ENCODE measurements around the gene SLC35E1.

DNA sequence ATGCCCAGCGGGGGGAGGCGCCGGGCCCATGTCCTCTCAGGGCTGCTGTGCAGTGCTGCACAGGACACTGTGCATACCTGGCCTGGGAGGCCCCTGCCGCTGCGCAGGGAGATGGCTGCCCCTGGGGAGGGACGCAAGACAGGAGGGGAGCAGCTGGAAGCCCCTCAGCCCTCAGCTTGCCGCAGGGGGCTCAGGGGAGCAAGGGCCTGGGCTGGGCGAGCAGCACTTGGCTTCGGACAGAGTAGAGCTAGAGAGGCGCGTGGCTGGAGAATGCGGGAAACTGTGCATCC is 40.9 kb downstream of the SLC35E1 start:
- no peak for TF ChIP-seq EZH2phosphoT487 (IDR thresholded peaks at IDR 0.05; ENCODE audit: insufficient read depth, low read depth)
- TF ChIP-seq EZH2 (IDR thresholded peaks at IDR 0.05; ENCODE audit: insufficient read depth, poor library complexity, severe bottlenecking): no peak
